Mesenchymal stem cell (in vitro differentiated cells and primary cell): ENCODE data around the gene THAP12. TPM values are rescaled to one million over a fixed set of nuclear protein-coding genes. Genes with fewer than 3 reads are reported as not detected.
A peak's percentile ranks its signal among the peaks of the same experiment; 100 is the strongest.

Experiments
- DNase-seq: peaks from one replicate; pipeline ENCODE4 v3.0.0-alpha.2; 2013
- H2AFZ ChIP-seq: one replicate; pipeline ENCODE4 v1.6.1; 2013; ENCODE audit warnings: low read depth, mild to moderate bottlenecking, control low read depth, inconsistent platforms, low read length, moderate library complexity
- H2AK5ac ChIP-seq: 2 replicates; pipeline ENCODE4 v1.6.1; 2013; ENCODE audit warnings: low read length, moderate library complexity, mild to moderate bottlenecking, inconsistent platforms; ENCODE audit not compliant: severe bottlenecking
- H2BK120ac ChIP-seq: one replicate; pipeline ENCODE4 v1.6.1; 2013; ENCODE audit warnings: low read depth, mild to moderate bottlenecking, inconsistent platforms, low read length, moderate library complexity
- H2BK12ac ChIP-seq, 2 experiments: one replicate each; pipeline ENCODE4 v1.6.1; 2013; ENCODE audit warnings: inconsistent platforms in 2 of 2, low read length in 2 of 2, mild to moderate bottlenecking in 2 of 2, moderate library complexity in 2 of 2, control low read depth in 1 of 2
- H2BK15ac ChIP-seq: one replicate; pipeline ENCODE4 v1.6.1; 2013; ENCODE audit warnings: mild to moderate bottlenecking, low read depth, inconsistent platforms; ENCODE audit not compliant: poor library complexity, severe bottlenecking
- H2BK5ac ChIP-seq: 2 replicates; pipeline ENCODE4 v1.6.1; 2013; ENCODE audit warnings: low read depth, mild to moderate bottlenecking, low read length, control low read depth, inconsistent platforms; ENCODE audit not compliant: poor library complexity, severe bottlenecking
- H3K14ac ChIP-seq, 2 experiments: one replicate each; pipeline ENCODE4 v1.6.1; 2013; ENCODE audit warnings: inconsistent platforms in 2 of 2, low read length in 2 of 2, control low read depth in 1 of 2, mild to moderate bottlenecking in 1 of 2, moderate library complexity in 1 of 2
- H3K18ac ChIP-seq, 2 experiments: one replicate each; pipeline ENCODE4 v1.6.1; 2013; ENCODE audit warnings: inconsistent platforms in 2 of 2, low read length in 2 of 2, control low read depth in 1 of 2, low read depth in 1 of 2, mild to moderate bottlenecking in 1 of 2
- H3K23ac ChIP-seq, 2 experiments: one replicate each; pipeline ENCODE4 v1.6.1; 2013; ENCODE audit warnings: inconsistent platforms in 2 of 2, low read length in 2 of 2, mild to moderate bottlenecking in 2 of 2, moderate library complexity in 2 of 2, control low read depth in 1 of 2
- H3K27ac ChIP-seq: 2 replicates; pipeline ENCODE4 v1.5.1; 2013; ENCODE audit warnings: mild to moderate bottlenecking, moderate library complexity, low read length, control low read depth, inconsistent platforms; ENCODE audit not compliant: poor library complexity, severe bottlenecking
- H3K27me3 ChIP-seq, 2 experiments: 2 replicates each; pipeline versions ENCODE4 v1.6.1 to v1.7.0; 2013; ENCODE audit warnings: low read length in 2 of 2, mild to moderate bottlenecking in 2 of 2, moderate library complexity in 2 of 2, control low read depth in 1 of 2, inconsistent platforms in 1 of 2; ENCODE audit not compliant: control insufficient read depth in 1 of 2, insufficient read depth in 1 of 2
- H3K36me3 ChIP-seq, 2 experiments: 2 replicates each; pipeline versions ENCODE4 v1.6.1 to v1.7.0; 2013; ENCODE audit warnings: low read length in 2 of 2, control low read depth in 1 of 2, inconsistent platforms in 1 of 2, low read depth in 1 of 2, mild to moderate bottlenecking in 1 of 2; ENCODE audit not compliant: insufficient read depth in 2 of 2, control insufficient read depth in 1 of 2
- H3K4ac ChIP-seq, 2 experiments: one replicate each; pipeline ENCODE4 v1.6.1; 2013; ENCODE audit warnings: inconsistent platforms in 2 of 2, low read length in 2 of 2, mild to moderate bottlenecking in 2 of 2, moderate library complexity in 2 of 2, control low read depth in 1 of 2, low read depth in 1 of 2
- H3K4me1 ChIP-seq: 2 replicates; pipeline ENCODE4 v1.6.1; 2013; ENCODE audit warnings: low read depth, low read length, control low read depth; ENCODE audit not compliant: control insufficient read depth, insufficient read depth
- H3K4me2 ChIP-seq: 2 replicates; pipeline ENCODE4 v1.6.1; 2013; ENCODE audit warnings: low read length, mild to moderate bottlenecking, inconsistent platforms; ENCODE audit not compliant: poor library complexity, severe bottlenecking
- H3K4me3 ChIP-seq, 2 experiments: 2 replicates each; pipeline versions ENCODE4 v1.5.1 to v1.7.0; 2013; ENCODE audit warnings: low read length in 2 of 2, mild to moderate bottlenecking in 2 of 2, control low read depth in 1 of 2, low read depth in 1 of 2; ENCODE audit not compliant: insufficient read depth in 1 of 2
- H3K79me1 ChIP-seq: replicated peaks from 2 replicates; pipeline ENCODE4 v1.6.1; 2013; ENCODE audit warnings: mild to moderate bottlenecking, control low read depth, low read length, inconsistent platforms; ENCODE audit not compliant: poor library complexity, severe bottlenecking
- H3K9ac ChIP-seq: 2 replicates; pipeline ENCODE4 v1.7.0; 2013; ENCODE audit warnings: mild to moderate bottlenecking, low read length, moderate library complexity
- H3K9me3 ChIP-seq: 2 replicates; pipeline ENCODE4 v1.7.0; 2013; ENCODE audit warnings: mild to moderate bottlenecking, low read length; ENCODE audit not compliant: control insufficient read depth
- H4K8ac ChIP-seq: one replicate; pipeline ENCODE4 v1.6.1; 2013; ENCODE audit warnings: inconsistent platforms, mild to moderate bottlenecking, low read length, moderate library complexity
- H4K91ac ChIP-seq: one replicate; pipeline ENCODE4 v1.6.1; 2013; ENCODE audit warnings: mild to moderate bottlenecking, low read length, inconsistent platforms
- WGBS: methylation state at CpG from one replicate; pipeline ENCODE4 v1.1.7; 2013; ENCODE audit warnings: mixed read lengths; 5-methylcytosine and 5-hydroxymethylcytosine counted together
- polyA plus RNA-seq, 2 experiments: library from polyadenylated mRNA; stranded (reverse); fragments of 200-250 nt; gene quantifications; one replicate each; pipeline ENCODE4 v1.2.3, GENCODE V29; 2013

Gene THAP12, protein sequence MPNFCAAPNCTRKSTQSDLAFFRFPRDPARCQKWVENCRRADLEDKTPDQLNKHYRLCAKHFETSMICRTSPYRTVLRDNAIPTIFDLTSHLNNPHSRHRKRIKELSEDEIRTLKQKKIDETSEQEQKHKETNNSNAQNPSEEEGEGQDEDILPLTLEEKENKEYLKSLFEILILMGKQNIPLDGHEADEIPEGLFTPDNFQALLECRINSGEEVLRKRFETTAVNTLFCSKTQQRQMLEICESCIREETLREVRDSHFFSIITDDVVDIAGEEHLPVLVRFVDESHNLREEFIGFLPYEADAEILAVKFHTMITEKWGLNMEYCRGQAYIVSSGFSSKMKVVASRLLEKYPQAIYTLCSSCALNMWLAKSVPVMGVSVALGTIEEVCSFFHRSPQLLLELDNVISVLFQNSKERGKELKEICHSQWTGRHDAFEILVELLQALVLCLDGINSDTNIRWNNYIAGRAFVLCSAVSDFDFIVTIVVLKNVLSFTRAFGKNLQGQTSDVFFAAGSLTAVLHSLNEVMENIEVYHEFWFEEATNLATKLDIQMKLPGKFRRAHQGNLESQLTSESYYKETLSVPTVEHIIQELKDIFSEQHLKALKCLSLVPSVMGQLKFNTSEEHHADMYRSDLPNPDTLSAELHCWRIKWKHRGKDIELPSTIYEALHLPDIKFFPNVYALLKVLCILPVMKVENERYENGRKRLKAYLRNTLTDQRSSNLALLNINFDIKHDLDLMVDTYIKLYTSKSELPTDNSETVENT
- 25.9 TPM for polyA plus RNA-seq (2013, experiment 1 of 2)
- 26.4 TPM for polyA plus RNA-seq (2013, experiment 2 of 2)

DNA sequence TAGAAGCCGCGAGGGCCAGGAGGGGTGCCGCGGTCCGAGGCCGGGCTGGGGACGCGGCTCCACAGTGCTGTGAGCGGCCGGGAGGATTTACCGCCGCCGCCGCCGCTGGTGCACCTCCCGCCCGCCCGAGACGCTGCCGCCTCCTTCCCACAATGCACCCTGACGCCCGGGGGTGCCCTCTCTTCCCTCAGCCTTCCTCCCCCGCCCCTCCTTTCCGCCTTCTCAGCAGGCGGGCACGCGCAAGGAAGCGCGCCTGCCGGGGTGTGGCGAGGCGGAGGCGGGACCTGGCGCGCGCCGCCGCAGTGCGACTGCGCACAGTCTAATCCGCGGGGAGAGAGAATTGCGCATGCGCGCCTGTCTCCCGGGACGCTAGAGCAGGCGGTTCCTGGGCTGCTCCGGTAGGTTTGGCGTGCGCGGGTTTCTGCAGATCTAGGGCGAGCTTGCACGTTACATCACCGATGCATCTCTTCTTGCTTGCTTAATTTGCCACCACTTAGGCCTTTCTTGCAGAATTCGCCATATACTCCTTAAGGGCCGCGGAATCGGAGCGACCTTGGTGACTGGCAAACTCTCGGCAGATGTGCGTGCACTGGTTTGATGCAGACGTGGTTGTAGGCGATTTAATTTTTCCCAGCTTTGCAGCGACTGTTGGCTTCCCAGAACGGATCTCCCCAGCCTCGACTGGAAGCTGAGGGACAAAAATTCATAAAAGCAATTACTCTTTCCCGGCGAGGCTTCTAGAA, at the start of gene THAP12, which contains the start of gene GVQW3:
Gene THAP12 (minus strand): TSS at position 156 of the 743 bp plus-strand sequence. CDS start 296 bp downstream, outside the sequence.
Gene GVQW3 (plus strand): TSS at position 347 of the 743 bp plus-strand sequence. CDS start 506 bp downstream, outside the sequence.
- Histone ChIP-seq H2BK5ac (peak within 1 kb of the TSS; percentile 51), H3K14ac (peak within 1 kb of the TSS in 1 of 2 experiments; percentile 97), H3K27me3 (no peaks in the 10 kb centered on the region), H3K9ac (peak within 1 kb of the TSS; percentile 90), H3K4ac (peak within 1 kb of the TSS; percentile 75 to 88), H2BK12ac (peak within 1 kb of the TSS in 1 of 2 experiments; percentile 54), H2BK120ac (peak within 1 kb of the TSS; percentile 73), H2BK15ac (peak within 1 kb of the TSS; percentile 20), H2AFZ (peak within 1 kb of the TSS; percentile 93), H3K18ac (peak within 1 kb of the TSS; percentile 87 to 89), H3K36me3 (peaks cover 0 to 7% of the 10 kb centered on the region in 2 experiments), H3K4me2 (peak within 1 kb of the TSS; percentile 87), H4K8ac (peak within 1 kb of the TSS; percentile 79), H3K27ac (peak within 1 kb of the TSS; percentile 65), H2AK5ac (no peak within 1 kb of the TSS), H3K9me3 (no peaks in the 10 kb centered on the region), H3K4me1 (peaks cover 10% of the 10 kb centered on the region), H3K79me1 (peaks cover 23% of the 10 kb centered on the region), H4K91ac (peak within 1 kb of the TSS; percentile 60), H3K23ac (peak within 1 kb of the TSS in 1 of 2 experiments; percentile 46), H3K4me3 (peak within 1 kb of the TSS; percentile 93 to 95)
- peak; percentile 97 for DNase-seq
- 2% methylated on average over 61 of the region's 69 CpGs for WGBS

DNA sequence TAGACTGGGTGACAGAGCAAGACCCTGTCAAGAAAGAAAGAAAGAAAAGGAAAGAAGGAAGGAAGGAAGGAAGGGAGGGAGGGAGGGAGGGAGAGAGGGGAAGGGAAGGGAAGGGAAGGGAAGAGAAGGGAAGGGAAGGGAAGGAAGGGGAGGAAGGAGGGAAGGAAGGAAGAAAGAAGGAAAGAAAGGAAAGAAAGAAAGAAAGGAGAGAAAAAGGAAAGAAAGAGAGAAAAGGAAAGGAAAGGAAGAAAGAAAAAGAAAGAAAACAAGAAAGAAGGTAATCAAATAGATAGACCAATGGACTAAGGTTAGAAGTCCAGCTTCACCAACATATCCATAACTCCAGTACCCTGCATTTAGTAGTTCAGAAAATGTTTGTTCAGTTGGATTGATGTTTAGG, 45.7 kb upstream of the THAP12 start:
- H4K8ac ChIP-seq = no peak overlapping the region
- no peak overlapping the region for H3K27ac ChIP-seq
- no peaks in the 10 kb centered on the region for H3K79me1 ChIP-seq
- H3K36me3 ChIP-seq = no peaks in the 10 kb centered on the region
- H2AFZ ChIP-seq = no peak overlapping the region
- no peak overlapping the region for H3K18ac ChIP-seq
- no peak overlapping the region for H3K14ac ChIP-seq
- no peak overlapping the region for H3K4me3 ChIP-seq
- H3K9ac ChIP-seq = no peak overlapping the region
- DNase-seq = no peak
- no peak overlapping the region for H2BK120ac ChIP-seq
- no peak overlapping the region for H4K91ac ChIP-seq
- peaks cover 8 to 37% of the 10 kb centered on the region in 2 experiments for H3K27me3 ChIP-seq
- no peak overlapping the region for H2BK12ac ChIP-seq
- no peaks in the 10 kb centered on the region for H3K9me3 ChIP-seq
- no peak overlapping the region for H2AK5ac ChIP-seq
- H3K4me2 ChIP-seq = no peak overlapping the region
- H3K4ac ChIP-seq = no peak overlapping the region
- H3K4me1 ChIP-seq = no peaks in the 10 kb centered on the region
- no peak overlapping the region for H2BK15ac ChIP-seq
- no peak overlapping the region for H3K23ac ChIP-seq
- H2BK5ac ChIP-seq = no peak overlapping the region

DNA sequence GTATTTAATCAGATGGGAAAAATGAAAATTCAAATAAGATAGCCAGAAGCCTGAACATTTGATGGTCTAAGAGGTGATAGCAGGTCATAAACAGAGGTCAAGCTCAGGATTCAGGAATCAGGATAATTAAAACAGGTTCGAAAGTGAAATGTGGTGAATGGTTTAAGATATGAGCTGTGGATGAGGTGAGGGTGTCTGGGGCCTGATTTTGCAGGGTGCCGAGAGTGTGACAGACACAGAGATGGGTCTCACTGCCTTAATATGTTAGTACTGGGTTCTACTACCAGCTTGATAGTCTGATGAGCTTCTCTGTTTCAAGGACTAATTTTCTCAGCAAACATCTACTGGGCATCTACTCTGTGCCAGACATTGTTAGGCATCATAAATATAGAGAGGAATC, 44.0 kb upstream of the THAP12 start:
- peaks cover 8 to 37% of the 10 kb centered on the region in 2 experiments for H3K27me3 ChIP-seq
- H3K9me3 ChIP-seq = no peaks in the 10 kb centered on the region
- no peak overlapping the region for H2AK5ac ChIP-seq
- H3K18ac ChIP-seq = no peak overlapping the region
- H3K79me1 ChIP-seq = no peaks in the 10 kb centered on the region
- H4K8ac ChIP-seq = no peak overlapping the region
- no peak overlapping the region for H3K4ac ChIP-seq
- no peak overlapping the region for H2BK15ac ChIP-seq
- H3K4me1 ChIP-seq = no peaks in the 10 kb centered on the region
- WGBS = 96% methylated on average over 2 of the region's 2 CpGs
- H3K36me3 ChIP-seq = no peaks in the 10 kb centered on the region
- no peak for DNase-seq
- H3K9ac ChIP-seq = no peak overlapping the region
- no peak overlapping the region for H3K4me2 ChIP-seq
- H3K14ac ChIP-seq = no peak overlapping the region
- H3K23ac ChIP-seq = no peak overlapping the region
- H4K91ac ChIP-seq = no peak overlapping the region
- no peak overlapping the region for H3K4me3 ChIP-seq
- no peak overlapping the region for H2AFZ ChIP-seq
- H2BK120ac ChIP-seq = no peak overlapping the region
- no peak overlapping the region for H3K27ac ChIP-seq
- no peak overlapping the region for H2BK12ac ChIP-seq
- no peak overlapping the region for H2BK5ac ChIP-seq
